KMS-11 (cell line): ENCODE results near the gene CBR4.

Experiments used
- H2AFZ ChIP-seq: fragments of 200-600 bp; sonication (generic); 2 replicates; pipeline ENCODE4 v1.6.1; 2016; ENCODE audit warnings: antibody characterized with exemption, mixed run types, low read depth
- H3K27ac ChIP-seq: fragments of 200-600 bp; sonication (generic); 2 replicates; pipeline ENCODE4 v1.6.1; 2016; ENCODE audit warnings: mild to moderate bottlenecking, mixed run types
- H3K27me3 ChIP-seq: fragments of 200-600 bp; sonication (generic); 2 replicates; pipeline ENCODE4 v1.6.1; 2017; ENCODE audit warnings: mild to moderate bottlenecking, low read depth, mixed run types, moderate library complexity; ENCODE audit not compliant: insufficient read depth
- H3K36me3 ChIP-seq: fragments of 200-600 bp; sonication (generic); 2 replicates; pipeline ENCODE4 v1.6.1; 2017; ENCODE audit warnings: mild to moderate bottlenecking, mixed run types; ENCODE audit not compliant: insufficient read depth
- H3K4me1 ChIP-seq: fragments of 200-600 bp; sonication (generic); 2 replicates; pipeline ENCODE4 v1.6.1; 2016; ENCODE audit warnings: mild to moderate bottlenecking, low read depth, mixed run types; ENCODE audit not compliant: poor library complexity, severe bottlenecking
- H3K4me2 ChIP-seq: fragments of 200-600 bp; sonication (generic); 2 replicates; pipeline ENCODE4 v1.7.0; 2016; ENCODE audit warnings: mild to moderate bottlenecking, mixed run types
- H3K4me3 ChIP-seq: fragments of 200-600 bp; sonication (generic); IDR thresholded peaks from 2 replicates; pipeline ENCODE4 v1.6.1; 2017; ENCODE audit warnings: low read depth, low read length, mixed read lengths; ENCODE audit not compliant: insufficient read depth
- H3K79me2 ChIP-seq: fragments of 200-600 bp; sonication (generic); 2 replicates; pipeline ENCODE4 v1.6.1; 2016; ENCODE audit warnings: low read depth, mixed run types; ENCODE audit not compliant: insufficient read depth
- H3K9ac ChIP-seq: fragments of 200-600 bp; sonication (generic); 2 replicates; pipeline ENCODE4 v1.6.1; 2016; ENCODE audit warnings: mild to moderate bottlenecking, mixed run types
- H4K20me1 ChIP-seq: fragments of 200-600 bp; sonication (generic); 2 replicates; pipeline ENCODE4 v1.6.1; 2016; ENCODE audit warnings: mild to moderate bottlenecking, mixed run types; ENCODE audit not compliant: insufficient read depth
- CTCF ChIP-seq: fragments of 200-600 bp; sonication (generic); conservative IDR thresholded peaks from 2 replicates; pipeline ENCODE4 v1.6.1; 2017; ENCODE audit warnings: low read depth, mild to moderate bottlenecking, antibody characterized with exemption, low read length, moderate library complexity, mixed read lengths

Gene CBR4

GRCh38 chr4:169010125-169011023 lies at the start of gene CBR4:
Gene CBR4 (minus strand): TSS chr4:169010255. CDS start chr4:169010089, 166 bp downstream.
- no peaks in the 10 kb centered on the region for H4K20me1 ChIP-seq
- H3K4me1 ChIP-seq, result peaks cover 34% of the 10 kb centered on the region
- peak; percentile 30; the same call in 1 of the 2 replicates for TF ChIP-seq CTCF
- peaks cover 6% of the 10 kb centered on the region; the same call in 1 of the 2 replicates for H3K79me2 ChIP-seq
- peak within 1 kb of the TSS; percentile 98 for H2AFZ ChIP-seq
- H3K4me3 ChIP-seq, result no peak within 1 kb of the TSS
- peak within 1 kb of the TSS; percentile 90 for H3K27ac ChIP-seq
- no peaks in the 10 kb centered on the region for H3K36me3 ChIP-seq
- H3K27me3 ChIP-seq, result no peaks in the 10 kb centered on the region
- H3K4me2 ChIP-seq, result peak within 1 kb of the TSS; percentile 89
- H3K9ac ChIP-seq, result peak within 1 kb of the TSS; percentile 91

- Histone ChIP-seq H4K20me1 (no peaks in the 10 kb centered on the region), H2AFZ (no peak overlapping the region), H3K27ac (no peak overlapping the region), H3K4me2 (no peak overlapping the region), H3K36me3 (no peaks in the 10 kb centered on the region), H3K27me3 (no peaks in the 10 kb centered on the region), H3K79me2 (no peaks in the 10 kb centered on the region), H3K9ac (no peak overlapping the region), H3K4me3 (no peak overlapping the region), H3K4me1 (no peaks in the 10 kb centered on the region)
- no peak for TF ChIP-seq CTCF
Observed at GRCh38 chr4:169059306-169060211, 49.5 kb upstream of the CBR4 start.

GRCh38 chr4:169058312-169058711 lies 48.3 kb upstream of the CBR4 start:
- H3K27me3 ChIP-seq, result no peaks in the 10 kb centered on the region
- H4K20me1 ChIP-seq, result no peaks in the 10 kb centered on the region
- no peak overlapping the region for H3K9ac ChIP-seq
- no peak overlapping the region for H3K4me3 ChIP-seq
- no peaks in the 10 kb centered on the region for H3K36me3 ChIP-seq
- TF ChIP-seq CTCF, result no peak
- H3K79me2 ChIP-seq, result no peaks in the 10 kb centered on the region
- H3K27ac ChIP-seq, result no peak overlapping the region
- H2AFZ ChIP-seq, result no peak overlapping the region
- no peaks in the 10 kb centered on the region for H3K4me1 ChIP-seq
- H3K4me2 ChIP-seq, result no peak overlapping the region

GRCh38 chr4:169054879-169055278 lies 44.8 kb upstream of the CBR4 start:
- Histone ChIP-seq H3K4me3 (no peak overlapping the region), H3K4me1 (no peaks in the 10 kb centered on the region), H3K4me2 (no peak overlapping the region), H4K20me1 (no peaks in the 10 kb centered on the region), H3K27me3 (no peaks in the 10 kb centered on the region), H3K36me3 (no peaks in the 10 kb centered on the region), H3K79me2 (no peaks in the 10 kb centered on the region), H3K27ac (no peak overlapping the region), H3K9ac (no peak overlapping the region), H2AFZ (no peak overlapping the region)
- TF ChIP-seq CTCF, result no peak
